WERI-Rb-1 (cell line): ENCODE results near the gene ERBIN.
"Not testable (repeated sequence)": the region's sequence is repeated elsewhere in the genome, so short reads cannot be mapped to it uniquely, and the experiment has no call there.

Source experiments
- DNase-seq: peaks from one replicate; pipeline ENCODE4 v3.0.0-alpha.2; 2020
- H3K27ac ChIP-seq: fragments of 250-450 bp; sonication (Bioruptor Pico); 2 replicates; pipeline ENCODE4 v1.5.1; 2020; ENCODE audit warnings: mild to moderate bottlenecking, moderate library complexity
- H3K27me3 ChIP-seq: fragments of 250-450 bp; sonication (Bioruptor Pico); 2 replicates; pipeline ENCODE4 v1.5.1; 2021; ENCODE audit warnings: mild to moderate bottlenecking, low read depth, moderate library complexity; ENCODE audit not compliant: insufficient read depth, severe bottlenecking
- H3K36me3 ChIP-seq: fragments of 250-450 bp; sonication (Bioruptor Pico); 2 replicates; pipeline ENCODE4 v1.5.1; 2020; ENCODE audit warnings: mild to moderate bottlenecking, moderate library complexity
- H3K4me3 ChIP-seq: 2 replicates; pipeline ENCODE4 v1.5.1; 2011; ENCODE audit warnings: low read depth, mild to moderate bottlenecking, control low read depth, low read length
- H3K9me3 ChIP-seq: fragments of 250-450 bp; sonication (Bioruptor Pico); 2 replicates; pipeline ENCODE4 v1.5.1; 2021; ENCODE audit warnings: mild to moderate bottlenecking, moderate library complexity; ENCODE audit not compliant: severe bottlenecking
- CTCF ChIP-seq: IDR thresholded peaks from 2 replicates; pipeline ENCODE4 v1.5.1; 2011; ENCODE audit warnings: low read depth, mild to moderate bottlenecking, control low read depth, inconsistent platforms, low read length

ERBIN gene

GRCh38 chr5:65926276-65926783, at the start of gene ERBIN:
TSS of gene ERBIN (plus strand) at chr5:65926575. CDS start at chr5:65992719, 66,144 bp downstream.
- peak; percentile 64 for DNase-seq
- no peak for TF ChIP-seq CTCF
- H3K36me3 ChIP-seq: peaks cover 10% of the 10 kb centered on the region; the same call in 1 of the 2 replicates

GRCh38 chr5:65876970-65877369, 49.4 kb upstream of the ERBIN start:
- DNase-seq: no peak
- Histone ChIP-seq H3K27me3 (no peaks in the 10 kb centered on the region), H3K4me3 (no peak overlapping the region), H3K9me3 (peaks cover 3% of the 10 kb centered on the region), H3K36me3 (no peaks in the 10 kb centered on the region), H3K27ac (no peak overlapping the region)
- TF ChIP-seq CTCF: no peak

More at GRCh38 chr5:65926276-65926783, at the start of gene ERBIN:
- H3K27me3 ChIP-seq: no peaks in the 10 kb centered on the region
- H3K4me3 ChIP-seq: peak within 1 kb of the TSS; percentile 76
- H3K9me3 ChIP-seq: no peaks in the 10 kb centered on the region
- peak within 1 kb of the TSS; percentile 99 for H3K27ac ChIP-seq

- H3K9me3 ChIP-seq, H3K27me3 ChIP-seq, H3K36me3 ChIP-seq, H3K27ac ChIP-seq, DNase-seq, H3K4me3 ChIP-seq: not testable (repeated sequence)
Observed at GRCh38 chr5:65879668-65880256, 46.6 kb upstream of the ERBIN start.

- no peak overlapping the region for H3K4me3 ChIP-seq
- TF ChIP-seq CTCF: no peak
- H3K27ac ChIP-seq: no peak overlapping the region
- no peak for DNase-seq
- peaks cover 3% of the 10 kb centered on the region for H3K9me3 ChIP-seq
- H3K27me3 ChIP-seq: no peaks in the 10 kb centered on the region
- H3K36me3 ChIP-seq: no peaks in the 10 kb centered on the region
Observed at GRCh38 chr5:65880496-65881072, 45.8 kb upstream of the ERBIN start.

GRCh38 chr5:65882278-65882677, 44.1 kb upstream of the ERBIN start:
- no peak overlapping the region for H3K27ac ChIP-seq
- TF ChIP-seq CTCF: no peak
- no peaks in the 10 kb centered on the region for H3K27me3 ChIP-seq
- DNase-seq: no peak
- no peak overlapping the region for H3K4me3 ChIP-seq
- H3K36me3 ChIP-seq: no peaks in the 10 kb centered on the region
- peaks cover 3% of the 10 kb centered on the region for H3K9me3 ChIP-seq

- no peak for TF ChIP-seq CTCF
- Histone ChIP-seq H3K4me3 (no peak overlapping the region), H3K36me3 (no peaks in the 10 kb centered on the region), H3K9me3 (peaks cover under 1% of the 10 kb centered on the region), H3K27ac (no peak overlapping the region), H3K27me3 (no peaks in the 10 kb centered on the region)
- no peak for DNase-seq
Observed at GRCh38 chr5:65883461-65883860, 42.9 kb upstream of the ERBIN start.
